Measurements from ENCODE around the gene ITPR1.

Gene ITPR1

GRCh38 chr3:4765212-4765611, 272.1 kb downstream of the ITPR1 start:
- no peaks in the 10 kb centered on the region for H3K27me3 ChIP-seq (replicated peaks in 2 of 5; ENCODE audit: control insufficient read depth in 4 of 5, insufficient read depth in 5 of 5, low read length in 4 of 5)
- WGBS (ENCODE audit: insufficient coverage) = 100% methylated on average over 3 of the region's 3 CpGs
- H3K27ac ChIP-seq (ENCODE audit: insufficient read depth in 1 of 2, low read depth in 1 of 2, low read length in 2 of 2, poor library complexity in 1 of 2, severe bottlenecking in 2 of 2) = no peak overlapping the region
- H3K36me3 ChIP-seq (ENCODE audit: control insufficient read depth in 4 of 4, insufficient read depth in 4 of 4, low read length in 3 of 4) = peaks cover 18 to 68% (median 49%) of the 10 kb centered on the region in 4 experiments
- H3K4me3 ChIP-seq (ENCODE audit: control insufficient read depth in 1 of 7, extremely low read depth in 1 of 7, insufficient read depth in 4 of 7, low read depth in 2 of 7, low read length in 6 of 7) = no peak overlapping the region
- no peak for DNase-seq
- peaks cover 0 to 19% (median 13%) of the 10 kb centered on the region in 5 experiments for H3K9me3 ChIP-seq (ENCODE audit: control extremely low read depth in 1 of 5, control insufficient read depth in 4 of 5, insufficient read depth in 2 of 5, low read depth in 1 of 5, low read length in 4 of 5)
- CTCF ChIA-PET = interaction anchor here (0.6 to 1.9 kb wide), 4 partner anchors 9 to 53 kb away, joined by 3 to 6 read pairs (median 4); no protein-coding TSS in a partner anchor
- H3K4me1 ChIP-seq (ENCODE audit: control extremely low read depth in 1 of 4, control insufficient read depth in 4 of 4, insufficient read depth in 4 of 4, low read length in 3 of 4) = peaks cover 0 to 12% (median 3%) of the 10 kb centered on the region in 4 experiments
- POLR2A ChIA-PET = no interaction called here

- no peak for DNase-seq
- ChIA-PET POLR2A (no interaction called here), CTCF (interaction anchor here (0.9 to 1.9 kb wide), 7 partner anchors 10 to 98 kb away, joined by 3 to 7 read pairs (median 3); no protein-coding TSS in a partner anchor)
- Histone ChIP-seq H3K27me3 (replicated peaks in 2 of 5; ENCODE audit: control insufficient read depth in 4 of 5, insufficient read depth in 5 of 5, low read length in 4 of 5) (no peaks in the 10 kb centered on the region), H3K27ac (ENCODE audit: insufficient read depth in 1 of 2, low read depth in 1 of 2, low read length in 2 of 2, poor library complexity in 1 of 2, severe bottlenecking in 2 of 2) (no peak overlapping the region), H3K4me3 (ENCODE audit: control insufficient read depth in 1 of 7, extremely low read depth in 1 of 7, insufficient read depth in 4 of 7, low read depth in 2 of 7, low read length in 6 of 7) (no peak overlapping the region), H3K36me3 (ENCODE audit: control insufficient read depth in 4 of 4, insufficient read depth in 4 of 4, low read length in 3 of 4) (peaks cover 21 to 69% (median 48%) of the 10 kb centered on the region in 4 experiments), H3K4me1 (ENCODE audit: control extremely low read depth in 1 of 4, control insufficient read depth in 4 of 4, insufficient read depth in 4 of 4, low read length in 3 of 4) (peaks cover 0 to 23% (median 13%) of the 10 kb centered on the region in 4 experiments), H3K9me3 (ENCODE audit: control extremely low read depth in 1 of 5, control insufficient read depth in 4 of 5, insufficient read depth in 2 of 5, low read depth in 1 of 5, low read length in 4 of 5) (peaks cover 0 to 19% (median 13%) of the 10 kb centered on the region in 5 experiments)
- 100% methylated on average over 4 of the region's 4 CpGs for WGBS (ENCODE audit: insufficient coverage)
Measured at GRCh38 chr3:4766263-4766662, 273.1 kb downstream of the ITPR1 start.

DNA sequence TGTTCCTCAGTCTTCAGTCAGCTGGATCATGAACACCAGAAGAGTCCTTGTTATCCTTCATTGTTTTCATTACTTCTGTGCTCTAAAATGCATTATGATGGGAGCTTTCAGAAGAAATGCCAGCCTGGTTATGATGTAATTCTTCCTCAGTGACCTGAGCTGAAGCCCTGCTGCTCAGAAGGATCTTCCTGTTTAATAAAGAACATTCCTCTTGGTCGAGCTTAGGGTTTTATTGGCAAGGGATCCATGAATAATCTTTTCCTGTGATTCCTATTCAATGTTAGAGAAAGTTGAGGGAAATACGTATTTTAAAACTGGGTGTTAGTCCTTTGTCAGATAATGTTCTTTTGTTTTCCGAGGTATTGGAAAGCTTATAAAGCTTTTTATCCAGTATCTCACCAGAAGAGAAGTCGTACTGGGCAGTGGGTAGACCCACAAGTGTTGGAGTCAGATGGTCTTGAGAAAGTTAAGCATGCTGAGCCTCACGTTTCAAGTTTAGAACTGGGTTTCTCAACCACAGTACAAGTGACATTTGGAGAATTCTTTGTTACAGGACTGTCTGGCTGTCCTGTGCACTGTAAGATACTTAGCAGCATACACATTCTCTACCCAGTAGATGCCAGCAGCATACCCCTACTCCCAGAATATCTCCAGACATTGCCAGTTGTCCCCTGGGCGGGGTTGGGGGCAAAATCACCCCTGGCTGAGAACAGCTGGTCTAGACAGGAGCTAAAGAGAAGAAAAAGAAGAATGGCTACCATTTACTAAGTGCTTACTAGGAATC, 273.8 kb downstream of the ITPR1 start:
- ChIA-PET CTCF (interaction anchor here (0.9 to 2.1 kb wide), 7 partner anchors 8 to 97 kb away, joined by 3 to 15 read pairs (median 3); no protein-coding TSS in a partner anchor), POLR2A (no interaction called here)
- peaks cover 0 to 19% (median 13%) of the 10 kb centered on the region in 5 experiments for H3K9me3 ChIP-seq (ENCODE audit: control extremely low read depth in 1 of 5, control insufficient read depth in 4 of 5, insufficient read depth in 2 of 5, low read depth in 1 of 5, low read length in 4 of 5)
- peaks cover 21 to 63% (median 45%) of the 10 kb centered on the region in 4 experiments for H3K36me3 ChIP-seq (ENCODE audit: control insufficient read depth in 4 of 4, insufficient read depth in 4 of 4, low read length in 3 of 4)
- peaks cover 5 to 29% (median 19%) of the 10 kb centered on the region in 4 experiments for H3K4me1 ChIP-seq (ENCODE audit: control extremely low read depth in 1 of 4, control insufficient read depth in 4 of 4, insufficient read depth in 4 of 4, low read length in 3 of 4)
- no peaks in the 10 kb centered on the region for H3K27me3 ChIP-seq (replicated peaks in 2 of 5; ENCODE audit: control insufficient read depth in 4 of 5, insufficient read depth in 5 of 5, low read length in 4 of 5)
- H3K4me3 ChIP-seq (ENCODE audit: control insufficient read depth in 1 of 7, extremely low read depth in 1 of 7, insufficient read depth in 4 of 7, low read depth in 2 of 7, low read length in 6 of 7) = no peak overlapping the region
- no peak overlapping the region for H3K27ac ChIP-seq (ENCODE audit: insufficient read depth in 1 of 2, low read depth in 1 of 2, low read length in 2 of 2, poor library complexity in 1 of 2, severe bottlenecking in 2 of 2)
- WGBS (ENCODE audit: insufficient coverage) = 100% methylated on average over 2 of the region's 6 CpGs
- DNase-seq = no peak

DNA sequence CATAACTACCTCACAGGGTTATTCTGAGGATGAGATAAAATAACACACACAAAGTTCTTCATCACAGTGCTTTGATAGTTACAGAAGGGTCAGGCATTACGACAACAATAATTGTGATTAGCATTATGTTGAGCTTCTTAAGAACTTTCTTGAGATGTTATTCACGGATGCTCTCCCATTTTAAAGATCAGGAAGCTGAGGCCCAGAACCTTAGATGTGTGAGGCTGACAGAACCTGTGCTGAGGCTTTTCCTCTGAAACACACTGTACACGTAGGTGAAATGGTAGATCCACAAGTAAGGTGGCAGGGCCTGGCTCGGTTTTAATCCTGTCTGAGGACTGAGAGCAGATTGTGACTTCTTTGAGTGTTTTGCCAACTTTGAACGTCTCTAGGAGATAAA, 274.9 kb downstream of the ITPR1 start:
- no peak for DNase-seq
- Histone ChIP-seq H3K27me3 (replicated peaks in 2 of 5; ENCODE audit: control insufficient read depth in 4 of 5, insufficient read depth in 5 of 5, low read length in 4 of 5) (no peaks in the 10 kb centered on the region), H3K27ac (ENCODE audit: insufficient read depth in 1 of 2, low read depth in 1 of 2, low read length in 2 of 2, poor library complexity in 1 of 2, severe bottlenecking in 2 of 2) (no peak overlapping the region), H3K4me3 (ENCODE audit: control insufficient read depth in 1 of 7, extremely low read depth in 1 of 7, insufficient read depth in 4 of 7, low read depth in 2 of 7, low read length in 6 of 7) (no peak overlapping the region), H3K36me3 (ENCODE audit: control insufficient read depth in 4 of 4, insufficient read depth in 4 of 4, low read length in 3 of 4) (peaks cover 21 to 58% (median 45%) of the 10 kb centered on the region in 4 experiments), H3K4me1 (ENCODE audit: control extremely low read depth in 1 of 4, control insufficient read depth in 4 of 4, insufficient read depth in 4 of 4, low read length in 3 of 4) (peaks cover 7 to 40% (median 30%) of the 10 kb centered on the region in 4 experiments), H3K9me3 (ENCODE audit: control extremely low read depth in 1 of 5, control insufficient read depth in 4 of 5, insufficient read depth in 2 of 5, low read depth in 1 of 5, low read length in 4 of 5) (peaks cover 0 to 16% (median 13%) of the 10 kb centered on the region in 5 experiments)
- WGBS (ENCODE audit: insufficient coverage) = 97% methylated on average over 5 of the region's 5 CpGs
- ChIA-PET POLR2A (interaction anchor here (0.7 kb wide), 1 partner anchor 250 kb away, joined by 9 read pairs; no protein-coding TSS in a partner anchor), CTCF (interaction anchor here (1.4 to 2.1 kb wide), 2 partner anchors 9 to 10 kb away, joined by 3 to 15 read pairs; no protein-coding TSS in a partner anchor)

DNA sequence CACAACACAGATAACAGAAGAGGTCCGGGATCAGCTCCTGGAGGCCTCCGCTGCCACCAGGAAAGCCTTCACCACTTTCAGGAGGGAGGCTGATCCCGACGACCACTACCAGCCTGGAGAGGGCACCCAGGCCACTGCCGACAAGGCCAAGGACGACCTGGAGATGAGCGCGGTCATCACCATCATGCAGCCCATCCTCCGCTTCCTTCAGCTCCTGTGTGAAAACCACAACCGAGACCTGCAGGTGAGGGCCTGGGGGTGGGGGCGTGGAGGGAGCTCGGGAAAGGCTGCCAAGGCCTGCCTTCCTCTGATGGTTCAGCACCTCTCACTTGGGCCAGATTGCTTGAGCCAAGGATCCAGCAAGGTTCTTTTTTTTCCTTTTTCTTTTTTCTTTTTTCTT, 275.4 kb downstream of the ITPR1 start:
- CTCF ChIA-PET = interaction anchor here (0.6 to 2.1 kb wide), 2 partner anchors 10 to 89 kb away, joined by 3 to 15 read pairs; no protein-coding TSS in a partner anchor
- H3K36me3 ChIP-seq (ENCODE audit: control insufficient read depth in 4 of 4, insufficient read depth in 4 of 4, low read length in 3 of 4) = peaks cover 21 to 56% (median 47%) of the 10 kb centered on the region in 4 experiments

DNA sequence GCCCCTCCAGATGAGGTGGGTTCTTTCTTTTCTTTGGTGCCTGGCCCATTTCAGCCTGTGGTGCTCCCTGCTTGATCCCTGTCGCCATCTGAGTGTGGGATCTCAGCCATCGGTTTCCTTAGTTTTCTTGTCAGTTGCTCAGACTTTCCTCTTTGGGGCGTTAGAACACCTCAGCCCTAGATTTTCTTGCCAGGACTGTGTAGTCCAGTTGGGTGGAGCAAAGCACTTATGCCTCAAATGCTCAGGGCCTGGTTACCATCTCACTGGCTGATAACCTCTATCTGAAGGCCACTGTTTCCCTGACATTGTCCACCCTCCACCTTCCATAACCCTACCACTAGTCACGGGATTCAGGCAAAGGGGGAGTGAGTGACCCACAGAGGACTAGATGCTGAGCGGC, 277.4 kb downstream of the ITPR1 start:
- peaks cover 18 to 63% (median 47%) of the 10 kb centered on the region in 4 experiments for H3K36me3 ChIP-seq (ENCODE audit: control insufficient read depth in 4 of 4, insufficient read depth in 4 of 4, low read length in 3 of 4)
- H3K4me3 ChIP-seq (ENCODE audit: control insufficient read depth in 1 of 7, extremely low read depth in 1 of 7, insufficient read depth in 4 of 7, low read depth in 2 of 7, low read length in 6 of 7) = no peak overlapping the region
- WGBS (ENCODE audit: insufficient coverage) = 83% methylated on average over 3 of the region's 5 CpGs
- peaks cover 0 to 10% (median 9%) of the 10 kb centered on the region in 5 experiments for H3K9me3 ChIP-seq (ENCODE audit: control extremely low read depth in 1 of 5, control insufficient read depth in 4 of 5, insufficient read depth in 2 of 5, low read depth in 1 of 5, low read length in 4 of 5)
- CTCF ChIA-PET = interaction anchor here (1.2 kb wide), 1 partner anchor 36 kb away, joined by 4 read pairs; no protein-coding TSS in a partner anchor
- POLR2A ChIA-PET = interaction anchor here (2.0 kb wide), 1 partner anchor 18 kb away, joined by 5 read pairs; no protein-coding TSS in a partner anchor
- DNase-seq = no peak
- H3K27me3 ChIP-seq (replicated peaks in 2 of 5; ENCODE audit: control insufficient read depth in 4 of 5, insufficient read depth in 5 of 5, low read length in 4 of 5) = no peaks in the 10 kb centered on the region
- H3K4me1 ChIP-seq (ENCODE audit: control extremely low read depth in 1 of 4, control insufficient read depth in 4 of 4, insufficient read depth in 4 of 4, low read length in 3 of 4) = peaks cover 7 to 59% (median 34%) of the 10 kb centered on the region in 4 experiments
- peak overlapping the region in 1 of 2 experiments; percentile 89 for H3K27ac ChIP-seq (ENCODE audit: insufficient read depth in 1 of 2, low read depth in 1 of 2, low read length in 2 of 2, poor library complexity in 1 of 2, severe bottlenecking in 2 of 2)

More for the DNA sequence above, 275.4 kb downstream of the ITPR1 start:
- no peak for DNase-seq
- 96% methylated on average over 8 of the region's 12 CpGs for WGBS (ENCODE audit: insufficient coverage)
- Histone ChIP-seq H3K27me3 (replicated peaks in 2 of 5; ENCODE audit: control insufficient read depth in 4 of 5, insufficient read depth in 5 of 5, low read length in 4 of 5) (no peaks in the 10 kb centered on the region), H3K9me3 (ENCODE audit: control extremely low read depth in 1 of 5, control insufficient read depth in 4 of 5, insufficient read depth in 2 of 5, low read depth in 1 of 5, low read length in 4 of 5) (peaks cover 0 to 16% (median 13%) of the 10 kb centered on the region in 5 experiments), H3K4me3 (ENCODE audit: control insufficient read depth in 1 of 7, extremely low read depth in 1 of 7, insufficient read depth in 4 of 7, low read depth in 2 of 7, low read length in 6 of 7) (no peak overlapping the region), H3K27ac (ENCODE audit: insufficient read depth in 1 of 2, low read depth in 1 of 2, low read length in 2 of 2, poor library complexity in 1 of 2, severe bottlenecking in 2 of 2) (no peak overlapping the region), H3K4me1 (ENCODE audit: control extremely low read depth in 1 of 4, control insufficient read depth in 4 of 4, insufficient read depth in 4 of 4, low read length in 3 of 4) (peaks cover 7 to 45% (median 33%) of the 10 kb centered on the region in 4 experiments)
- POLR2A ChIA-PET = interaction anchor here (0.7 kb wide), 1 partner anchor 250 kb away, joined by 9 read pairs; no protein-coding TSS in a partner anchor
